HCT116 (cell line): ENCODE measurements around the gene SH3GL1. TPM values are rescaled to one million over a fixed set of nuclear protein-coding genes. Genes with fewer than 3 reads are reported as not detected.

Experiments
- ATAC-seq: fragments of 200-7000 bp; cut with Tn5 transposase; 2 replicates; pipeline ENCODE4 v1.9.1; 2020; ENCODE audit warnings: mild to moderate bottlenecking, moderate library complexity
- BruUV-seq: library from RNA; stranded (reverse); fragments of 400-500 nt; replicated peaks from 2 replicates; lab custom pipeline; 2021; lab: Mats Ljungman, UMichigan
- CTCF ChIA-PET: fragments of 300-600 bp; sonication (Branson Sonifier 250); formaldehyde crosslinking; loops from one replicate; lab custom pipeline; 2021; ENCODE audit warnings: antibody characterized with exemption; lab: Charles Lee
- POLR2A ChIA-PET: fragments of 300-600, 350-600 bp; sonication (Branson Sonifier 250); formaldehyde crosslinking; loops from one replicate; lab custom pipeline; 2021; ENCODE audit warnings: antibody characterized with exemption; lab: Charles Lee
- RAD21 ChIA-PET, 2 experiments: fragments of 300-600 bp; sonication (Branson Sonifier 250); formaldehyde crosslinking; loops; one replicate each; lab custom pipeline; 2023; ENCODE audit warnings: low total read pairs in 2 of 2; ENCODE audit not compliant: uncharacterized antibody in 2 of 2, unreplicated experiment in 2 of 2, low non-redundant PET in 1 of 2; lab: Charles Lee
- DNase-seq: peaks from one replicate; pipeline ENCODE4 v3.0.0-alpha.2; 2010; ENCODE audit warnings: low read depth, low spot score
- H2AFZ ChIP-seq: fragments of 200-600 bp; shearing (Covaris generic), sonication (generic); 2 replicates; pipeline ENCODE4 v1.6.1; 2017; ENCODE audit warnings: low read depth, mixed run types, mixed read lengths, antibody characterized with exemption, low read length; ENCODE audit not compliant: poor library complexity, severe bottlenecking
- H3K27ac ChIP-seq: 2 replicates; pipeline ENCODE4 v1.5.1; 2012; ENCODE audit warnings: low read depth, low read length
- H3K27me3 ChIP-seq: fragments of 200-600 bp; sonication (generic); 2 replicates; pipeline ENCODE4 v1.6.1; 2016; ENCODE audit warnings: mixed run types, low read length, mixed read lengths; ENCODE audit not compliant: insufficient read depth
- H3K36me3 ChIP-seq, 2 experiments: fragments of 200-500 bp in 1 of 2; fragments of 200-600 bp in 1 of 2; sonication (Bioruptor generic) in 1 of 2; sonication (generic) in 1 of 2; 2 replicates each; pipeline versions ENCODE4 v1.5.1 to v1.6.1; 2014 to 2016; ENCODE audit warnings: low read length in 2 of 2, inconsistent platforms in 1 of 2, mixed read lengths in 1 of 2, mixed run types in 1 of 2; ENCODE audit not compliant: insufficient read depth in 2 of 2, control insufficient read depth in 1 of 2
- H3K4me1 ChIP-seq, 2 experiments: fragments of 200-600 bp in 1 of 2; sonication (generic) in 1 of 2; 2 replicates each; pipeline versions ENCODE4 v1.5.1 to v1.6.1; 2012 to 2017; ENCODE audit warnings: low read length in 2 of 2, inconsistent platforms in 1 of 2, mild to moderate bottlenecking in 1 of 2, mixed read lengths in 1 of 2, mixed run types in 1 of 2, moderate library complexity in 1 of 2; ENCODE audit not compliant: insufficient read depth in 2 of 2, control insufficient read depth in 1 of 2
- H3K4me2 ChIP-seq: fragments of 200-600 bp; sonication (generic); 2 replicates; pipeline ENCODE4 v1.6.1; 2017; ENCODE audit warnings: mixed run types, low read length, mixed read lengths
- H3K4me3 ChIP-seq, 2 experiments: fragments of 200-600 bp in 1 of 2; sonication (generic) in 1 of 2; replicated peaks in 1 of 2; 2 replicates each; pipeline ENCODE4 v1.5.1; 2011 to 2016; ENCODE audit warnings: low read length in 2 of 2, control low read depth in 1 of 2, low read depth in 1 of 2, mild to moderate bottlenecking in 1 of 2, mixed read lengths in 1 of 2, mixed run types in 1 of 2
- H3K79me2 ChIP-seq: fragments of 200-600 bp; sonication (generic); 2 replicates; pipeline ENCODE4 v1.6.1; 2017; ENCODE audit warnings: mild to moderate bottlenecking, mixed run types, low read length, moderate library complexity, mixed read lengths; ENCODE audit not compliant: insufficient read depth
- H3K9ac ChIP-seq: fragments of 200-600 bp; sonication (generic); 2 replicates; pipeline ENCODE4 v1.6.1; 2016; ENCODE audit warnings: low read length, mixed read lengths
- H3K9me2 ChIP-seq: fragments of 200-600 bp; sonication (generic), shearing (Covaris generic); 2 replicates; pipeline ENCODE4 v1.6.1; 2017; ENCODE audit warnings: mixed run types, mild to moderate bottlenecking, moderate library complexity; ENCODE audit not compliant: insufficient read depth
- H3K9me3 ChIP-seq, 2 experiments: fragments of 200-500 bp in 1 of 2; fragments of 200-600 bp in 1 of 2; sonication (Bioruptor generic) in 1 of 2; sonication (generic) in 1 of 2; 2 replicates each; pipeline ENCODE4 v1.6.1; 2014 to 2017; ENCODE audit warnings: low read length in 2 of 2, mixed read lengths in 2 of 2, inconsistent platforms in 1 of 2, low read depth in 1 of 2, mild to moderate bottlenecking in 1 of 2, mixed run types in 1 of 2, moderate library complexity in 1 of 2; ENCODE audit not compliant: control insufficient read depth in 1 of 2, insufficient read depth in 1 of 2
- H4K20me1 ChIP-seq: fragments of 200-600 bp; sonication (generic), shearing (Covaris generic); 2 replicates; pipeline ENCODE4 v1.6.1; 2017; ENCODE audit warnings: mixed run types, mild to moderate bottlenecking, moderate library complexity; ENCODE audit not compliant: insufficient read depth
- EGR1 ChIP-seq: IDR thresholded peaks from 2 replicates; pipeline ENCODE4 v1.6.1; 2012; ENCODE audit warnings: low read depth
- JUND ChIP-seq: IDR thresholded peaks from 2 replicates; pipeline ENCODE4 v1.6.1; 2012
- MAX ChIP-seq: IDR thresholded peaks from 2 replicates; pipeline ENCODE4 v1.6.1; 2012
- REST ChIP-seq: IDR thresholded peaks from 2 replicates; pipeline ENCODE4 v1.6.1; 2012; ENCODE audit warnings: low read depth
- SP1 ChIP-seq: IDR thresholded peaks from 2 replicates; pipeline ENCODE4 v1.6.1; 2012; ENCODE audit warnings: low read depth
- TCF7L2 ChIP-seq: IDR thresholded peaks from 2 replicates; pipeline ENCODE4 v1.7.0; 2011; ENCODE audit warnings: borderline replicate concordance, inconsistent platforms; ENCODE audit not compliant: insufficient read depth, insufficient read length; ENCODE audit errors: extremely low read depth
- intact Hi-C: fragments of 100-400 bp; cut with micrococcal nuclease; formaldehyde crosslinking; loops from 2 replicates; pipeline ENCODE4 v1.10.0; 2022
- total RNA-seq: library from RNA; stranded (reverse); gene quantifications from one replicate; pipeline ENCODE4 v1.2.1, GENCODE V29; 2021; ENCODE audit not compliant: unreplicated experiment
- TF ChIP-seq, protein P1 (sequence below): IDR thresholded peaks from 2 replicates; pipeline ENCODE4 v1.6.1; 2012

SH3GL1 gene
- total RNA-seq, 1 experiment from 2014 or later: 86.0 TPM

DNA sequence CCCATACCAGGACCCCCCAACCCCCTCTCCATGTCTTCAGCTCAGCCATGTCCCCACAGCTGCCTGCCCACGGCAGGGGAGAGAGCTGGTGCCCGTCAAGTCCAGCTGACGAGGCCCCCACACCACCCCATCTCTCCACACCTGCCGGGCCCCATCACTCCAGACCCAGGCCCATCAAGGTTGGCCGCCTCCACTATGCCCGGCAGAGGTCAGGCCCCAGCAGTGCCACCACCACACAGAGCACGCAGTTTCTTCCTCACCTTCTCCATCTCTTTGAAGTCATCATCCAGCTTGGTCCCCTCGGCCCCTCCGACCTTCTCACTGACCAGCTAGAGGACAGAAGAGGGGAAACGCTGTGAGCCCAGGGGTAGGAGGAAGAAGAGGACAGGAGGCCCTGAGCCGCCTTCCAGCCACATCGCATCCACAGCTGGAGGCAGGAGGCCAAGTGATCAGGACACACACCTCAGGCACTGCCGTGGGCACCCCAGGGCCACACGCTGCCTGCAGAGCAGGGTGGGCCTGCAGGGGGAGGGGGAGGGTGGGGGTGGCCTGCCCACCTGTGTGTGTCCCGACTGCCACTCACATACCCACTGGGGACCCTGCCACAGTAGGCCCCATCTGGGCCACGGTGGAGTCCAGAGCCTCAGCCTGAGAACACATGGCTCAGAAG lies 33.5 kb downstream of the SH3GL1 start:
- no peak overlapping the region; the same call in 1 of the 2 replicates for H3K27ac ChIP-seq
- no peaks in the 10 kb centered on the region for H4K20me1 ChIP-seq
- peaks cover 3 to 30% of the 10 kb centered on the region in 2 experiments; a peak in 3 of 4 replicates for H3K4me1 ChIP-seq
- no peaks in the 10 kb centered on the region for H3K27me3 ChIP-seq
- no TSS peak for BruUV-seq
- POLR2A ChIA-PET: interaction anchor here (1.1 kb wide), 1 partner anchor 35 kb away, joined by 4 read pairs; the partner anchor contains the start of gene CHAF1A
- TF ChIP-seq SP1: no peak
- TF ChIP-seq EGR1: no peak
- no peak for TF ChIP-seq JUND
- TF ChIP-seq TCF7L2: no peak
- TF ChIP-seq, protein P1, sequence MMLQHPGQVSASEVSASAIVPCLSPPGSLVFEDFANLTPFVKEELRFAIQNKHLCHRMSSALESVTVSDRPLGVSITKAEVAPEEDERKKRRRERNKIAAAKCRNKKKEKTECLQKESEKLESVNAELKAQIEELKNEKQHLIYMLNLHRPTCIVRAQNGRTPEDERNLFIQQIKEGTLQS: no peak
- no peak for TF ChIP-seq MAX
- TF ChIP-seq REST: no peak
- TF ChIP-seq, all 23 proteins: peak for 0
- ATAC-seq (no peak), DNase-seq (no peak)
- Histone ChIP-seq H3K4me2 (no peak overlapping the region), H3K4me3 (no peak overlapping the region), H3K9me2 (no peaks in the 10 kb centered on the region), H3K36me3 (peaks cover 3 to 7% of the 10 kb centered on the region in 2 experiments; a peak in 1 of 4 replicates), H3K9me3 (no peaks in the 10 kb centered on the region), H3K9ac (no peak overlapping the region), H3K79me2 (peaks cover 45% of the 10 kb centered on the region), H2AFZ (no peak overlapping the region)
- ChIA-PET RAD21 (no interaction called here), CTCF (no interaction called here)
- intact Hi-C loops: no loop called here
